ENCODE measurements around the gene EIF2S2.
A peak's percentile ranks its signal among the peaks of the same experiment; 100 is the strongest.

The EIF2S2 gene

DNA sequence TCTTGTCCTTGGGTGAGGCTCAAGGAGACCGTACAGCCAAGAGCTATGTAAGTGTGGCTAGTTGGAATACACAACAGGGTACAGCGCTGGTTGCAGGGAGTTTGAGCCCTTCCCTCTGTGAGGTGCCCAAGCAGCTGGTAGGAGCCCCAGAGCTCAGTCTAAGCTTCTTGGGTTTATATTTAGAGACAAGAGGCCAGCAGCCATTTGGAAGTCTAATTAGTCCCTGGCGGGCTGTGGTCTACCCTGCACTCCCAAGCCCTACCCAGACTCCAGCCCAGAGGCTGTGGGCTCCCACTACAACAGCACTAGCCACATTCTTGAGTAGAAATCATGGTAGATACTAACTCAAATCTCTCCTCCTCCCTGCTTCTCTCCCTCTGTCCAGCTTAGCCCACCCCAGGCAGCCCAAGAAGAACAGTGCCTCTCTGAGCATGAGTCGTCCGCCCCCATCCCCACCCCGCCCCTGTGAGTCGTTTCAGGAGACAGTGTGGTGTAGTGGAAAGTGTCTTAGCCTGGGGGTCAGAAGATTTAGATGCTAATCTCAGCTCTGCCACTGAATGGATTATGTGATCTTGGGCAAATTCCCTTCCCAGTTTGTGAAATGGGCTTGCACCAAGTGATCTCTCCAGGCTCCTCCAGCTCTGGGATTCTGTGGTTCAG, 37.8 kb downstream of the EIF2S2 start:
- peaks cover 0 to 72% of the 10 kb centered on the region in 2 experiments; a peak in 1 of 3 replicates for H3K36me3 ChIP-seq (ENCODE audit: control insufficient read depth in 2 of 2, insufficient read depth in 1 of 2, low read length in 2 of 2)
- CTCF ChIA-PET: interaction anchor here (0.6 to 0.7 kb wide), 2 partner anchors 16 to 282 kb away, joined by 3 to 4 read pairs; no protein-coding TSS in a partner anchor
- no peaks in the 10 kb centered on the region for H3K4me1 ChIP-seq (ENCODE audit: control insufficient read depth, insufficient read depth, low read length)
- no peak overlapping the region for H3K4me3 ChIP-seq (ENCODE audit: low read depth, low read length)
- peak overlapping the region; percentile 11; the same call in 1 of the 2 replicates for H3K27ac ChIP-seq (ENCODE audit: extremely low read depth, low read depth, low read length)
- POLR2A ChIA-PET: no interaction called here
- no peaks in the 10 kb centered on the region for H3K9me3 ChIP-seq (ENCODE audit: control insufficient read depth, insufficient read depth, low read depth, low read length)
- TF ChIP-seq, protein P1, sequence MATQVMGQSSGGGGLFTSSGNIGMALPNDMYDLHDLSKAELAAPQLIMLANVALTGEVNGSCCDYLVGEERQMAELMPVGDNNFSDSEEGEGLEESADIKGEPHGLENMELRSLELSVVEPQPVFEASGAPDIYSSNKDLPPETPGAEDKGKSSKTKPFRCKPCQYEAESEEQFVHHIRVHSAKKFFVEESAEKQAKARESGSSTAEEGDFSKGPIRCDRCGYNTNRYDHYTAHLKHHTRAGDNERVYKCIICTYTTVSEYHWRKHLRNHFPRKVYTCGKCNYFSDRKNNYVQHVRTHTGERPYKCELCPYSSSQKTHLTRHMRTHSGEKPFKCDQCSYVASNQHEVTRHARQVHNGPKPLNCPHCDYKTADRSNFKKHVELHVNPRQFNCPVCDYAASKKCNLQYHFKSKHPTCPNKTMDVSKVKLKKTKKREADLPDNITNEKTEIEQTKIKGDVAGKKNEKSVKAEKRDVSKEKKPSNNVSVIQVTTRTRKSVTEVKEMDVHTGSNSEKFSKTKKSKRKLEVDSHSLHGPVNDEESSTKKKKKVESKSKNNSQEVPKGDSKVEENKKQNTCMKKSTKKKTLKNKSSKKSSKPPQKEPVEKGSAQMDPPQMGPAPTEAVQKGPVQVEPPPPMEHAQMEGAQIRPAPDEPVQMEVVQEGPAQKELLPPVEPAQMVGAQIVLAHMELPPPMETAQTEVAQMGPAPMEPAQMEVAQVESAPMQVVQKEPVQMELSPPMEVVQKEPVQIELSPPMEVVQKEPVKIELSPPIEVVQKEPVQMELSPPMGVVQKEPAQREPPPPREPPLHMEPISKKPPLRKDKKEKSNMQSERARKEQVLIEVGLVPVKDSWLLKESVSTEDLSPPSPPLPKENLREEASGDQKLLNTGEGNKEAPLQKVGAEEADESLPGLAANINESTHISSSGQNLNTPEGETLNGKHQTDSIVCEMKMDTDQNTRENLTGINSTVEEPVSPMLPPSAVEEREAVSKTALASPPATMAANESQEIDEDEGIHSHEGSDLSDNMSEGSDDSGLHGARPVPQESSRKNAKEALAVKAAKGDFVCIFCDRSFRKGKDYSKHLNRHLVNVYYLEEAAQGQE (tag by site-specific recombination; IDR thresholded peaks at IDR 0.05): no peak
- TF ChIP-seq ZNF560 (tag by site-specific recombination; IDR thresholded peaks at IDR 0.05; ENCODE audit: borderline replicate concordance) (no peak), ZNF174 (tag by site-specific recombination; IDR thresholded peaks at IDR 0.05) (no peak), ZNF324 (tag by site-specific recombination; IDR thresholded peaks at IDR 0.05) (no peak), GLIS2 (tag by site-specific recombination; IDR thresholded peaks at IDR 0.05) (no peak), KLF8 (tag by site-specific recombination; IDR thresholded peaks at IDR 0.05) (no peak), ZNF626 (tag by site-specific recombination; IDR thresholded peaks at IDR 0.05) (no peak), ZNF366 (tag by site-specific recombination; conservative IDR thresholded peaks at IDR 0.05) (no peak), ZNF114 (tag by site-specific recombination; IDR thresholded peaks at IDR 0.05) (no peak), ZNF776 (tag by site-specific recombination; IDR thresholded peaks at IDR 0.05; ENCODE audit: borderline replicate concordance) (no peak), TRIM28 (IDR thresholded peaks at IDR 0.05; ENCODE audit: borderline replicate concordance, low read length) (no peak), YY1 (tag by site-specific recombination; IDR thresholded peaks at IDR 0.05) (no peak)
- TF ChIP-seq, protein P2, sequence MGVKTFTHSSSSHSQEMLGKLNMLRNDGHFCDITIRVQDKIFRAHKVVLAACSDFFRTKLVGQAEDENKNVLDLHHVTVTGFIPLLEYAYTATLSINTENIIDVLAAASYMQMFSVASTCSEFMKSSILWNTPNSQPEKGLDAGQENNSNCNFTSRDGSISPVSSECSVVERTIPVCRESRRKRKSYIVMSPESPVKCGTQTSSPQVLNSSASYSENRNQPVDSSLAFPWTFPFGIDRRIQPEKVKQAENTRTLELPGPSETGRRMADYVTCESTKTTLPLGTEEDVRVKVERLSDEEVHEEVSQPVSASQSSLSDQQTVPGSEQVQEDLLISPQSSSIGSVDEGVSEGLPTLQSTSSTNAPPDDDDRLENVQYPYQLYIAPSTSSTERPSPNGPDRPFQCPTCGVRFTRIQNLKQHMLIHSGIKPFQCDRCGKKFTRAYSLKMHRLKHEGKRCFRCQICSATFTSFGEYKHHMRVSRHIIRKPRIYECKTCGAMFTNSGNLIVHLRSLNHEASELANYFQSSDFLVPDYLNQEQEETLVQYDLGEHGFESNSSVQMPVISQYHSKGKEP (tag by site-specific recombination; IDR thresholded peaks at IDR 0.05): no peak
- TF ChIP-seq, protein P3, sequence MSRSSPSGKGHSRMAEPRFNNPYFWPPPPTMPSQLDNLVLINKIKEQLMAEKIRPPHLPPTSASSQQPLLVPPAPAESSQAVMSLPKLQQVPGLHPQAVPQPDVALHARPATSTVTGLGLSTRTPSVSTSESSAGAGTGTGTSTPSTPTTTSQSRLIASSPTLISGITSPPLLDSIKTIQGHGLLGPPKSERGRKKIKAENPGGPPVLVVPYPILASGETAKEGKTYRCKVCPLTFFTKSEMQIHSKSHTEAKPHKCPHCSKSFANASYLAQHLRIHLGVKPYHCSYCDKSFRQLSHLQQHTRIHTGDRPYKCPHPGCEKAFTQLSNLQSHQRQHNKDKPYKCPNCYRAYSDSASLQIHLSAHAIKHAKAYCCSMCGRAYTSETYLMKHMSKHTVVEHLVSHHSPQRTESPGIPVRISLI (tag by site-specific recombination; IDR thresholded peaks at IDR 0.05): no peak
- TF ChIP-seq, protein P4, sequence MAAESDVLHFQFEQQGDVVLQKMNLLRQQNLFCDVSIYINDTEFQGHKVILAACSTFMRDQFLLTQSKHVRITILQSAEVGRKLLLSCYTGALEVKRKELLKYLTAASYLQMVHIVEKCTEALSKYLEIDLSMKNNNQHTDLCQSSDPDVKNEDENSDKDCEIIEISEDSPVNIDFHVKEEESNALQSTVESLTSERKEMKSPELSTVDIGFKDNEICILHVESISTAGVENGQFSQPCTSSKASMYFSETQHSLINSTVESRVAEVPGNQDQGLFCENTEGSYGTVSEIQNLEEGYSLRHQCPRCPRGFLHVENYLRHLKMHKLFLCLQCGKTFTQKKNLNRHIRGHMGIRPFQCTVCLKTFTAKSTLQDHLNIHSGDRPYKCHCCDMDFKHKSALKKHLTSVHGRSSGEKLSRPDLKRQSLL (tag by site-specific recombination; IDR thresholded peaks at IDR 0.05): no peak
- TF ChIP-seq, protein P5, sequence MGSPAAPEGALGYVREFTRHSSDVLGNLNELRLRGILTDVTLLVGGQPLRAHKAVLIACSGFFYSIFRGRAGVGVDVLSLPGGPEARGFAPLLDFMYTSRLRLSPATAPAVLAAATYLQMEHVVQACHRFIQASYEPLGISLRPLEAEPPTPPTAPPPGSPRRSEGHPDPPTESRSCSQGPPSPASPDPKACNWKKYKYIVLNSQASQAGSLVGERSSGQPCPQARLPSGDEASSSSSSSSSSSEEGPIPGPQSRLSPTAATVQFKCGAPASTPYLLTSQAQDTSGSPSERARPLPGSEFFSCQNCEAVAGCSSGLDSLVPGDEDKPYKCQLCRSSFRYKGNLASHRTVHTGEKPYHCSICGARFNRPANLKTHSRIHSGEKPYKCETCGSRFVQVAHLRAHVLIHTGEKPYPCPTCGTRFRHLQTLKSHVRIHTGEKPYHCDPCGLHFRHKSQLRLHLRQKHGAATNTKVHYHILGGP (tag by site-specific recombination; IDR thresholded peaks at IDR 0.05): no peak

Measured in HEK293 (cell line).